Measurements from ENCODE around the gene MARVELD2. TPM values are rescaled to one million over a fixed set of nuclear protein-coding genes. Genes with fewer than 3 reads are reported as not detected.

The MARVELD2 gene
- total RNA-seq, 1 experiment from 2014 or later, result 21.6 TPM

DNA sequence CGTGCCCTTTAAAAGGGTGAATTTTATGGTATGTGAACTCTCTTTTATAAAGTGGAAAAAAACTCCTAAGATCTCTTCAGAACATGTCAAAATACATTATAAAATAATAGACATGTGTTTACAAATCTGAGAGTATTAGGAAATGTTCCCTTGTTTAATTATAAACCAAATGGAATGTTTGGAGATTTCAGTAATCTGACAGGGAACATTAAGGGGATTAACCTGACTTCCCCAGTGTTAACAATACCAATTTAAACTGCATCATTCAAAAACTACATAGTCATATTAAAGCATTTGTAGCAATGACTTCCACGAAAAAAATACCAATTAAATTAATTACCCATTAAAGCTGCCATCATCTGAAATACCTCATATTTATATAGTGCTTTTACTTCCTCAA, 76.1 kb downstream of the MARVELD2 start:
- no peak overlapping the region for H3K4me3 ChIP-seq (replicated peaks in 1 of 2; ENCODE audit: low read depth in 1 of 2, low read length in 2 of 2)
- H4K20me1 ChIP-seq (ENCODE audit: insufficient read depth), result no peaks in the 10 kb centered on the region
- ChIA-PET CTCF (no interaction called here), POLR2A (no interaction called here), RAD21 (ENCODE audit: low non-redundant PET in 1 of 2, low total read pairs in 2 of 2, uncharacterized antibody in 2 of 2, unreplicated experiment in 2 of 2) (no interaction called here)
- DNase-seq (ENCODE audit: low read depth, low spot score), result no peak
- H3K9me3 ChIP-seq (ENCODE audit: control insufficient read depth in 1 of 2, insufficient read depth in 1 of 2, low read depth in 1 of 2, low read length in 2 of 2), result no peaks in the 10 kb centered on the region
- H3K79me2 ChIP-seq (ENCODE audit: insufficient read depth, low read length), result peaks cover 34% of the 10 kb centered on the region
- intact Hi-C loops (cut with micrococcal nuclease), result no loop called here
- no peak overlapping the region for H2AFZ ChIP-seq (ENCODE audit: low read depth, low read length, poor library complexity, severe bottlenecking)
- TF ChIP-seq ZFX (IDR thresholded peaks at IDR 0.05) (no peak), YY1 (IDR thresholded peaks at IDR 0.05; ENCODE audit: extremely low read depth, insufficient replicate concordance, low read depth, low read length) (no peak), JUND (IDR thresholded peaks at IDR 0.05) (no peak)
- peaks cover 11 to 29% of the 10 kb centered on the region in 2 experiments for H3K4me1 ChIP-seq (ENCODE audit: control insufficient read depth in 1 of 2, insufficient read depth in 2 of 2, low read length in 2 of 2)
- H3K27ac ChIP-seq (ENCODE audit: low read depth, low read length), result no peak overlapping the region
- BruUV-seq (replicated peaks), result no TSS peak
- no peak overlapping the region for H3K9ac ChIP-seq (ENCODE audit: low read length)
- H3K36me3 ChIP-seq (ENCODE audit: control insufficient read depth in 1 of 2, insufficient read depth in 2 of 2, low read length in 2 of 2), result no peaks in the 10 kb centered on the region
- no peaks in the 10 kb centered on the region for H3K27me3 ChIP-seq (ENCODE audit: insufficient read depth, low read length)
- no peak for ATAC-seq
- peak overlapping the region; percentile 97; the same call in 1 of the 2 replicates for H3K4me2 ChIP-seq (ENCODE audit: low read length)
- no peaks in the 10 kb centered on the region for H3K9me2 ChIP-seq (ENCODE audit: insufficient read depth)

GRCh38 chr5:69491838-69492390, 77.0 kb downstream of the MARVELD2 start:
- Histone ChIP-seq H3K36me3 (ENCODE audit: control insufficient read depth in 1 of 2, insufficient read depth in 2 of 2, low read length in 2 of 2) (no peaks in the 10 kb centered on the region), H3K27ac (ENCODE audit: low read depth, low read length) (peak overlapping the region; percentile 90)
- ATAC-seq, result no peak

More at GRCh38 chr5:69491838-69492390, 77.0 kb downstream of the MARVELD2 start:
- POLR2A ChIA-PET, result no interaction called here
- no peaks in the 10 kb centered on the region for H4K20me1 ChIP-seq (ENCODE audit: insufficient read depth)
- RAD21 ChIA-PET (ENCODE audit: low non-redundant PET in 1 of 2, low total read pairs in 2 of 2, uncharacterized antibody in 2 of 2, unreplicated experiment in 2 of 2), result no interaction called here
- H3K4me1 ChIP-seq (ENCODE audit: control insufficient read depth in 1 of 2, insufficient read depth in 2 of 2, low read length in 2 of 2), result peaks cover 11 to 34% of the 10 kb centered on the region in 2 experiments
- no peak for DNase-seq (ENCODE audit: low read depth, low spot score)
- peak overlapping the region; percentile 84 to 86 for H3K4me3 ChIP-seq (replicated peaks in 1 of 2; ENCODE audit: low read depth in 1 of 2, low read length in 2 of 2)
- H3K9ac ChIP-seq (ENCODE audit: low read length), result peak overlapping the region; percentile 91
- peak overlapping the region; percentile 97 for H3K4me2 ChIP-seq (ENCODE audit: low read length)
- H2AFZ ChIP-seq (ENCODE audit: low read depth, low read length, poor library complexity, severe bottlenecking), result peak overlapping the region; percentile 34
- no peaks in the 10 kb centered on the region for H3K9me2 ChIP-seq (ENCODE audit: insufficient read depth)
- intact Hi-C loops (cut with micrococcal nuclease), result loop anchor here (1.0 to 2.0 kb wide), 2 partner anchors 26 to 77 kb away; partner anchors contain the start of gene MARVELD2
- no TSS peak for BruUV-seq (replicated peaks)
- H3K27me3 ChIP-seq (ENCODE audit: insufficient read depth, low read length), result no peaks in the 10 kb centered on the region
- peaks cover 42% of the 10 kb centered on the region for H3K79me2 ChIP-seq (ENCODE audit: insufficient read depth, low read length)
- H3K9me3 ChIP-seq (ENCODE audit: control insufficient read depth in 1 of 2, insufficient read depth in 1 of 2, low read depth in 1 of 2, low read length in 2 of 2), result no peaks in the 10 kb centered on the region
- CTCF ChIA-PET, result no interaction called here
- TF ChIP-seq RAD21 (IDR thresholded peaks at IDR 0.05; ENCODE audit: low read depth) (no peak), CBX3 (IDR thresholded peaks at IDR 0.05; ENCODE audit: low read depth) (peak; percentile 4; the same call in 1 of the 2 replicates)
